Spleen (tissue), 11 donors: Measurements from ENCODE around the gene SUCLG2. TPM values are rescaled to one million over a fixed set of nuclear protein-coding genes. Genes with fewer than 3 reads are reported as not detected.

Experiments
- DNase-seq: peaks from one replicate; pipeline ENCODE4 v3.0.0-alpha.2; 2020
- H3K27ac ChIP-seq, 8 donors: fragments of 200-600 bp; sonication (generic) in 7 of 8; 1 replicate in 4 of 8; 2 replicates in 4 of 8; pipeline versions ENCODE4 v1.5.0 to v1.8.0; 2016 to 2021; ENCODE audit warnings: inconsistent platforms in 4 of 8, mild to moderate bottlenecking in 4 of 8, moderate library complexity in 1 of 8
- H3K27me3 ChIP-seq, 7 donors: fragments of 200-600 bp; sonication (generic) in 6 of 7; replicated peaks in 1 of 7; 1 replicate in 4 of 7; 2 replicates in 3 of 7; pipeline versions ENCODE4 v1.5.0 to v1.8.0; 2016 to 2021; ENCODE audit warnings: inconsistent platforms in 3 of 7, mild to moderate bottlenecking in 1 of 7
- H3K36me3 ChIP-seq, 6 donors: fragments of 200-600 bp; sonication (generic) in 5 of 6; 1 replicate in 4 of 6; 2 replicates in 2 of 6; pipeline versions ENCODE4 v1.5.0 to v1.8.0; 2016 to 2021; ENCODE audit warnings: inconsistent platforms in 2 of 6
- H3K4me1 ChIP-seq, 6 donors: fragments of 200-600 bp; sonication (generic) in 5 of 6; 1 replicate in 3 of 6; 2 replicates in 3 of 6; pipeline versions ENCODE4 v1.5.0 to v1.8.0; 2016 to 2021; ENCODE audit warnings: inconsistent platforms in 3 of 6
- H3K4me3 ChIP-seq, 8 donors: fragments of 200-600 bp; sonication (generic) in 7 of 8; 1 replicate in 4 of 8; 2 replicates in 4 of 8; pipeline versions ENCODE4 v1.5.0 to v1.8.0; 2016 to 2021; ENCODE audit warnings: inconsistent platforms in 4 of 8, mild to moderate bottlenecking in 4 of 8, moderate library complexity in 2 of 8
- H3K9me3 ChIP-seq, 8 donors: fragments of 200-600 bp; sonication (generic) in 7 of 8; 1 replicate in 4 of 8; 2 replicates in 4 of 8; pipeline versions ENCODE4 v1.5.0 to v1.8.0; 2016 to 2021; ENCODE audit warnings: inconsistent platforms in 4 of 8
- CTCF ChIP-seq, 11 experiments: fragments of 200-600 bp in 7 of 11; fragments of 450-650 bp in 4 of 11; sonication (generic) in 4 of 11; IDR thresholded peaks in 8 of 11; conservative IDR thresholded peaks in 3 of 11; 1 replicate in 7 of 11; 2 replicates in 4 of 11; pipeline versions ENCODE4 v1.4.0 to v1.8.0; 2016 to 2021; ENCODE audit warnings: antibody characterized with exemption in 11 of 11, inconsistent platforms in 4 of 11, mild to moderate bottlenecking in 1 of 11
- POLR2A ChIP-seq, 3 donors: fragments of 450-650 bp; IDR thresholded peaks; one replicate each; pipeline ENCODE4 v1.5.1; 2017; ENCODE audit warnings: antibody characterized with exemption in 3 of 3, mild to moderate bottlenecking in 1 of 3
- POLR2AphosphoS5 ChIP-seq, 3 donors: sonication (generic); formaldehyde crosslinking; IDR thresholded peaks; one replicate each; pipeline ENCODE4 v1.5.1; 2017; ENCODE audit warnings: antibody characterized with exemption in 3 of 3
- WGBS, 5 donors: extraction: QIAGEN DNeasy Blood & Tissue Kit in 3 of 5; methylation state at CpG; one replicate each; pipeline versions ENCODE4 v1.1.5 to v1.1.7; 2013 to 2018; 5-methylcytosine and 5-hydroxymethylcytosine counted together
- intact Hi-C: fragments of 100-400 bp; cut with DNase I; formaldehyde crosslinking; loops from one replicate; pipeline ENCODE4 v1.15.0; 2023; ENCODE audit warnings: low total_unique reads
- polyA plus RNA-seq, 3 donors: library from polyadenylated mRNA; stranded (reverse); fragments of 200-250 nt; gene quantifications; one replicate each; pipeline ENCODE4 v1.2.1, GENCODE V29; 2013
- total RNA-seq, 7 donors: library from RNA; depleted of rRNA in 3 of 7; stranded (reverse); fragments of >200 nt in 3 of 7; fragmentation: NEBNext Ultra II Directional in 4 of 7; extraction: Animal tissue kit (Norgen Biotek cat#: 25700) in 4 of 7; gene quantifications; one replicate each; pipeline versions ENCODE4 v1.1.0 to v1.2.1, GENCODE V29; 2016 to 2021
- donor health status: healthy with polysubstance abuse.
- donor health status: DM: no; HTN: no; CAD: no; lungs with moderate emphysema.
- donor health status: DM: no; HTN: no; CAD: no.
- donor health status: Bipolar disorder and iron deficiency.
- donor health status: healthy.
- donor health status: DM: no; HTN: no; CAD: no.
- donor health status: DM: yes; HTN: yes; CAD: no.

Gene SUCLG2
- total and polyA plus RNA-seq, 10 donors, result 31.5 to 75.6 (median 55.2) TPM

GRCh38 chr3:67567893-67568292 lies 86.5 kb downstream of the SUCLG2 start:
- intact Hi-C loops, result no loop called here

GRCh38 chr3:67564973-67565372 lies 89.4 kb downstream of the SUCLG2 start:
- Histone ChIP-seq H3K36me3 (peaks cover 0 to 13% (median 0%) of the 10 kb centered on the region in 6 donors), H3K4me3 (no peak overlapping the region), H3K9me3 (peaks cover 0 to 2% (median 0%) of the 10 kb centered on the region in 8 donors), H3K4me1 (peaks cover 0 to 7% (median 0%) of the 10 kb centered on the region in 6 donors), H3K27ac (no peak overlapping the region), H3K27me3 (no peaks in the 10 kb centered on the region)
- WGBS, 5 donors, result 91 to 100% (median 96%) methylated on average over 1 of the region's 1 CpG
- TF ChIP-seq CTCF (IDR thresholded peaks at IDR 0.05 in 8 of 11, conservative IDR thresholded peaks at IDR 0.05 in 3 of 11) (no peak), POLR2AphosphoS5 (IDR thresholded peaks at IDR 0.05) (no peak), POLR2A (IDR thresholded peaks at IDR 0.05) (no peak)
- intact Hi-C loops, result no loop called here
- DNase-seq, result no peak

More at GRCh38 chr3:67567893-67568292, 86.5 kb downstream of the SUCLG2 start:
- H3K9me3 ChIP-seq, result peaks cover 0 to 22% (median 11%) of the 10 kb centered on the region in 8 donors
- H3K36me3 ChIP-seq, result peaks cover 0 to 42% (median 0%) of the 10 kb centered on the region in 6 donors
- no peak for TF ChIP-seq POLR2AphosphoS5 (IDR thresholded peaks at IDR 0.05)
- no peak for TF ChIP-seq POLR2A (IDR thresholded peaks at IDR 0.05)
- TF ChIP-seq CTCF (IDR thresholded peaks at IDR 0.05 in 8 of 11, conservative IDR thresholded peaks at IDR 0.05 in 3 of 11), result no peak
- 77 to 95% (median 88%) methylated on average over 5 of the region's 5 CpGs for WGBS, 5 donors
- H3K27me3 ChIP-seq, result no peaks in the 10 kb centered on the region
- no peak for DNase-seq
- H3K27ac ChIP-seq, result no peak overlapping the region
- no peak overlapping the region for H3K4me3 ChIP-seq
- H3K4me1 ChIP-seq, result no peaks in the 10 kb centered on the region

- 76 to 87% (median 83%) methylated on average over 3 of the region's 3 CpGs for WGBS, 5 donors
- intact Hi-C loops, result no loop called here
Measured at GRCh38 chr3:67564008-67564407, 90.4 kb downstream of the SUCLG2 start.

More at GRCh38 chr3:67564008-67564407, 90.4 kb downstream of the SUCLG2 start:
- Histone ChIP-seq H3K4me3 (no peak overlapping the region), H3K27me3 (no peaks in the 10 kb centered on the region), H3K4me1 (peaks cover 0 to 7% (median 0%) of the 10 kb centered on the region in 6 donors), H3K9me3 (no peaks in the 10 kb centered on the region), H3K27ac (no peak overlapping the region), H3K36me3 (peaks cover 0 to 17% (median 0%) of the 10 kb centered on the region in 6 donors)
- no peak for DNase-seq
- no peak for TF ChIP-seq CTCF (IDR thresholded peaks at IDR 0.05 in 8 of 11, conservative IDR thresholded peaks at IDR 0.05 in 3 of 11)
- TF ChIP-seq POLR2AphosphoS5 (IDR thresholded peaks at IDR 0.05), result no peak
- TF ChIP-seq POLR2A (IDR thresholded peaks at IDR 0.05), result no peak
